GM23248 (cell line): ENCODE results near the gene TMEM63C.

Experiments
- EZH2 ChIP-seq: fragments of 200-600 bp; sonication (generic); IDR thresholded peaks from 2 replicates; pipeline ENCODE4 v1.6.1; 2018; ENCODE audit warnings: antibody characterized with exemption, mild to moderate bottlenecking; ENCODE audit not compliant: insufficient read depth, poor library complexity, severe bottlenecking
- EZH2phosphoT487 ChIP-seq: fragments of 200-600 bp; sonication (generic); IDR thresholded peaks from 2 replicates; pipeline ENCODE4 v1.6.1; 2018; ENCODE audit warnings: antibody characterized with exemption, moderate library complexity, mild to moderate bottlenecking, low read depth; ENCODE audit not compliant: insufficient read depth

GRCh38 chr14:77206261-77206824 lies 24.7 kb downstream of the TMEM63C start:
- TF ChIP-seq EZH2, result no peak
- TF ChIP-seq EZH2phosphoT487, result no peak
